GM19238 (cell line): ENCODE results near the gene TCP11L1.
"Not testable (repeated sequence)": the region's sequence is repeated elsewhere in the genome, so short reads cannot be mapped to it uniquely, and the experiment has no call there.

ENCODE experiments used
- DNase-seq: peaks from one replicate; pipeline ENCODE4 v3.0.0; 2011; ENCODE audit warnings: low spot score; ENCODE audit not compliant: insufficient read length

Gene TCP11L1

DNA sequence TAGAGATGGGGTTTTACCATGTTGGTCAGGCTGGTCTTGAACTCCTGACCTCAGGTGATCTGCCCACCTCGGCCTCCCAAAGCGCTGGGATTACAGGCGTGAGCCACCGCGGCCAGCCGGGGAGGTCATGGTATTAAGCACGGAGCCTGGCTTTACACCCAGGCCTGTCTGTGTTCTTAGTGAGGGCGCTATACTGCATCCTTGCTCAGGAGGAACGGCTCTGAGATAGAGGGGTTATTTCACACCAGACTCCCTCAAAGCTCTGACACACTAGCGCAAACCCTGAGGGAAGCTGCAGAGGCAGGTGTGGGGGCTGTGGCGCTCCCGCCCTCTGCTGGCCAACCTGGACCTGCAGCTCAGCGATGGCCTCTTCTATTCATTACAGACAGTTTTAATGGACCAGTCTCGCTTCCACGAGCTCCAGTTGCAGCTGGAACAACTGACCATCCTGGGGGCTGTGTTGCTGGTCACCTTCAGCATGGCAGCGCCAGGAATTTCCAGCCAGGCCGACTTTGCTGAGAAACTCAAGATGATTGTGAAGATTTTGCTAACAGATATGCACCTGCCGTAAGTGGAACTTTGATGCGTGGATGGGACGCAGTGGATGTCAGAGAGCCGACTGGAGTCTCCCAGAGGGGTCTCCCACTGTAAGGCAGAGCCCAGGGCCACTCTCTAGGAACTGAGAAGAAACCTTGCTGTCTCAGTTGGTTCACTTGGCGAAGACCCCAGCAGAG, 26.2 kb downstream of the TCP11L1 start:
- peak; percentile 31 for DNase-seq

GRCh38 chr11:33067294-33067693, 27.9 kb downstream of the TCP11L1 start:
- no peak for DNase-seq

DNA sequence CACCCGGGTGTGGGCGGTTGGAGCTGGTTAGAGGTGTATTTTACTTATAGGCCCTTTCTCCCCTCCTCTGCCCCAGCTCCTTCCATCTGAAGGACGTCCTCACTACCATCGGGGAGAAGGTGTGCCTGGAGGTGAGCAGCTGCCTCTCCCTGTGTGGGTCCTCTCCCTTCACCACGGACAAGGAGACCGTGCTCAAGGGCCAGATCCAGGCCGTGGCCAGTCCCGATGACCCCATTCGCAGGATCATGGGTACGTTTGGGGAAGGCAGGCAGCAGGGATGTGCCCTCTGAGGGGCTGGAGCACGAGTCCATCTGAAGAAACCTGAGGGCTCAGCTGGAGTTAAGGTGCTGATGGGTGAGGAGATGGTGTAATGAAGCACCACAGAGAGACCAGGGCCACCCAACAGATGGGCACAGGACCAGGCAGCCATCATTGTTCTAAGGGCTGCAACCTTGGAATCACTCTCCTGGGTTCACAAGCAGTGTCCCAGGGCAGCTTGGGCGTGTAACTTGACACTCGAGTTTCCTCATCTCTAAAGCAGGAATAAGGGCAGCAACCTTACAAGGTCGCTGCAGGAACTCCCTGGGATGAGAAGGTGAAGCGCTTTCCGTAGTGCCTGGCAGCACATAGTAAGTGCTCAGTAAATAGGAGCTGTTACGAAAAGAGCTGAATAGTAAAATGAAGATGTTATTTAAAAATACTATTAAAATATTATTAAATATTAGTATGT, 29.4 kb downstream of the TCP11L1 start:
- DNase-seq, result no peak

DNA sequence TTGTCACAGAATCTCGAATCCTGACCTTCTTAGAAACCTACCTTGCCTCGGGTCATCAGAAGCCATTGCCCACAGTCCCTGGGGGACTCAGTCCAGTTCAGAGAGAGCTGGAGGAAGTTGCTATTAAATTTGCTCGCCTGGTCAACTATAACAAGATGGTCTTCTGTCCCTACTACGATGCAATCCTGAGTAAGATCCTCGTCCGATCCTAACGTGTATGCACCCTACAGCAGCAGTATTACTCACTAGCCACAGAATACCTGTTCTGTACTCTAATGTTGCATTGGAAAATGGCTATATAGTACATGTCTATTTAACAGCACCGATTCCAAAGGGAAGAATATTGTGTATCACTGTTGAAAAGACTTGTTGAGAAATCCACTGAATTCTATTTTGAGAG, 33.1 kb downstream of the TCP11L1 start:
- no peak for DNase-seq

DNA sequence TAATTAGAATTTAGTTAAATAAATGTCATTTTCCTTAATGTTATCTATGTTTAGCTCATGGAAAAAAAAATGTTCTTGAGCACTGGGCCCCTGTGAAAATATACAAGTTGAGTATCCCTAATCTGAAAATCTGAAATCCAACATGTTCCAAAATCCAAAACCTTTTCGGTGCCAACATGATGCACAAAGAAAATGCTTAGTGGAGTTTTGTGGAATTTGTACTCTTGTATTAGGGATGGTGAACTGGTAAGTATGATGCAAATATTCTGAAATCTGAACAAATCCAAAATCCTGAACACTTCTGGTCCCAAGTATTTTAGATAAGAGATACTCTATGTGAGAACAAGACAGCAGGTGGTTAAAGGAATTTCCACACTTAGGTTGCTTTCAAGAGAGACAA, 44.5 kb downstream of the TCP11L1 start:
- DNase-seq, result no peak

DNA sequence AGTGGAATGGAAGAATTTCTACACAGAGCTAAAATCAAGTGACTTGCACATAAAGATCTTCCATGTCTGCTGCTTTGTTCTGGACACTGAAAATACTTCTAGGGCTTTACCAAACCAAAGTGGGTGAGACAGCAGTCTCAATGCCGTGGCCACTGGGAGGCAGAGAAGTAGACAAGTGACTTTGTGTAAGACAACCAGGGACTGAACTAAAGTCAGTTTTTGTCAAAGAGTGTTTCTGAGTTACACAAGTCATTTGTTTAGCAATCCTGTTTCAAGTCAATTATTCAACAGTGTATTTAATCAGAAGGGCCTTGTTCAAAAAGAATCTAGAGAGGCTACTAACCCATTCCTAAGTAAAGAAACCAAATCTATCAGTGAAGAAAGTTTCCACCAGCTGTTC, 46.6 kb downstream of the TCP11L1 start:
- no peak for DNase-seq

GRCh38 chr11:33089776-33090175, 50.4 kb downstream of the TCP11L1 start:
- no peak for DNase-seq

DNA sequence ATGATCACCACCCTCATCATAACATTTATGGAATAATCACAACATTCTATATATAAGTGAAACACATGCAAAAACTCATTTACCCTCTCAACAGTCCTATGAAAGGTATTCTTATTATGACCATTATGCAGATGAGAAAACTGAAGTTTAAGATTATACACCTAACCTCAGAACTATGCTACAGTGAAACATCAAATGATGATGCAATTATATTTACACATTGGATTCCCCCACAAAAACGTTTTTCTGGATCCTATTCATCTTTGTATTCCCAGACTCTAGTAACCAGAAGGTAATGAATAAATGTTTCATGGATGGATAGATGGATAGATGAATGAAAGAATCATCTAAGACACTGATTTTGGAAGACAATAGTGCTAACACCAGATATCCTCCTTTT, 54.8 kb downstream of the TCP11L1 start:
- no peak for DNase-seq

GRCh38 chr11:33103836-33104235, 64.5 kb downstream of the TCP11L1 start:
- no peak for DNase-seq

- no peak for DNase-seq
Measured at GRCh38 chr11:33109294-33109895, 70.0 kb downstream of the TCP11L1 start.

DNA sequence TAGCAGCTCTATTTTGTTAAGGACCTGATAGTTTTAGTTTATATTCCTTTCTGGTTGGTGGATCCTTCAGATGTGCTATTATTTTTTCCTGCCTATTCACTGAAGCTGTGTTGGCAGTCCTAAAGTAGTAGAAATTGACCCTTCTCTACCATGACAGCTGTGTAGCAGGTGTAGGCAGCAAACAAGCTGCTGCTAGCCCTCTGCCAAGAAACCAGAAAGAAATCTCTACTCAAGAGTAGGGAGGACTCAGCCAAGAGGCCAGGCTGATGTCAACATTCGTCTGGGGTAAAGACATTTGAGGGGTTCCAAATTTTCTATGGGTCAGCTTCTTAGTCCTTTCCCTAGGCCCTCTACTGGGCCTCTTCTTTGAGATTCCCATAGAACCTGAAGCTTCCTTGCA, 70.7 kb downstream of the TCP11L1 start:
- DNase-seq, result no peak

DNA sequence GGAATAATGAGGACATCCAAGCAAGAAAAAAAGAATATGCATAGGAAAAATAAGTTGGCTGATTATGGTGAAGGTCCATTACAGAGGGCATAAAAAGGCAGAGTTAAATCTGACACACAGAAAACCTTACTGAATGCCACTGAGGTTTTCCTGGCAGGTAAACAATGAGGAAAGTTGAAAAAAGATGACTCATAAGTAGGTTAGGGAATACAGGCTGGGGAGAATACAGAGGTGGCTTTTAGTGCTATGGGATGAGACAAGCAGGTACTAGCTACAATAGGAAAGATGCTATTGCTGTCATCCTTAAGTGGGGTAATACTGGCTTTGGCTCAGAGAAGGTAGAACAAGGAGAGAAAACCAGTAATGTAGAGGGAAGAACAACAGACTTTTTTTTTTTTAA, 77.2 kb downstream of the TCP11L1 start:
- DNase-seq, result no peak

GRCh38 chr11:33122696-33123095, 83.3 kb downstream of the TCP11L1 start:
- DNase-seq, result not testable (repeated sequence)
